GOT3 (cell line): ENCODE measurements around the gene CDH4.

ENCODE experiments used
- DNase-seq: peaks from one replicate; lab custom pipeline; 2025; ENCODE audit warnings: mixed read lengths; lab: John Stamatoyannopoulos, UW

The CDH4 gene

DNA sequence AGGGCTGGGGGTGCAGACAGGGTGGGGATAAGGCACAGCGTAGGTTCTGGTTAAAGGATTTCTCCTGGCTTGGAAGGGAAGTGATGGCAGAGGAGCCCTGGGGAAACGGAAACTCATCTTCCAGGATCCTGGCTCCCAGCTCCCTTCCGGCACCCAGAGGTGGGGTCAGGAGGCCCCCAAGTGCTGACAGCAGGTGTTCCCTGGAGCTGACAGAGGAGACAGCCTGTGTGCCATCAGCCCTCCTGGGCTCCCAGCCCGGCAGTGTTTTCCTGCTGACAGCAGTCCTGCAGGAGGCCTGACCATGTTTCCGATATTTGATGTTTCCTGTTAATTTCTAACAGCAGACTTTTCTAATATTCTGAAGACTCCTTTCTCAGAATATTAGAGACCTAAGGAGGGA, 536.3 kb downstream of the CDH4 start:
- DNase-seq = no peak

GRCh38 chr20:61789329-61789728, 537.3 kb downstream of the CDH4 start:
- DNase-seq = no peak

DNA sequence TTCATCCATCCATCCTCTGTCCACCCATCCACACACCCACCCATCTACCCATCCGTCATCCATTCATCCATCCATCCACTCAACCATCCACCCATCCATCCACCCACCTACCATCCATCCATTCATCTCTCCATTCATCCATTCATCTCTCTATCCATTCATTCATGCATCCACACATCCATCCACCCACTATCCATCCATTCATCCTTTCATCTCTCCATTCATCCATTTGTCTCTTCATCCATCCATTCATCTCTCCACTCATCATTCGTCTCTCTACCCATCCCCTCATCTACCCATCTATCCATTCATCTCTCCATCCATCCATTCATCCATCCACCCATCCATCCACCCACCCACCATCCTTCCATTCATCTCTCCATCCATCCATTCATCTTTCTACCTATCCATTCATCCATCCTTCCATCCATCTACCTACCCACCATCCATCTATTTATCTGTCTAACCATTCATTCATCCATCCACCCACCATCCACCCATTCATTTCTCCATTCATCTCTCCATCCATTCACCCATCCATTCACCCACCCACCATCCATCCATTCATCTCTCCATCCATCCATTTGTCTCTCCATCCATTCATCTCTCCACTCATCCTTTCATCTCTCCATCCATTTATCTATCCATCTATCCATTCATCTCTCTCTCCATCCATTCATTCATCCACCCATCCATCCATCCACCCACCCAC, 538.2 kb downstream of the CDH4 start:
- DNase-seq = no peak

GRCh38 chr20:61791995-61792394, 539.9 kb downstream of the CDH4 start:
- no peak for DNase-seq

DNA sequence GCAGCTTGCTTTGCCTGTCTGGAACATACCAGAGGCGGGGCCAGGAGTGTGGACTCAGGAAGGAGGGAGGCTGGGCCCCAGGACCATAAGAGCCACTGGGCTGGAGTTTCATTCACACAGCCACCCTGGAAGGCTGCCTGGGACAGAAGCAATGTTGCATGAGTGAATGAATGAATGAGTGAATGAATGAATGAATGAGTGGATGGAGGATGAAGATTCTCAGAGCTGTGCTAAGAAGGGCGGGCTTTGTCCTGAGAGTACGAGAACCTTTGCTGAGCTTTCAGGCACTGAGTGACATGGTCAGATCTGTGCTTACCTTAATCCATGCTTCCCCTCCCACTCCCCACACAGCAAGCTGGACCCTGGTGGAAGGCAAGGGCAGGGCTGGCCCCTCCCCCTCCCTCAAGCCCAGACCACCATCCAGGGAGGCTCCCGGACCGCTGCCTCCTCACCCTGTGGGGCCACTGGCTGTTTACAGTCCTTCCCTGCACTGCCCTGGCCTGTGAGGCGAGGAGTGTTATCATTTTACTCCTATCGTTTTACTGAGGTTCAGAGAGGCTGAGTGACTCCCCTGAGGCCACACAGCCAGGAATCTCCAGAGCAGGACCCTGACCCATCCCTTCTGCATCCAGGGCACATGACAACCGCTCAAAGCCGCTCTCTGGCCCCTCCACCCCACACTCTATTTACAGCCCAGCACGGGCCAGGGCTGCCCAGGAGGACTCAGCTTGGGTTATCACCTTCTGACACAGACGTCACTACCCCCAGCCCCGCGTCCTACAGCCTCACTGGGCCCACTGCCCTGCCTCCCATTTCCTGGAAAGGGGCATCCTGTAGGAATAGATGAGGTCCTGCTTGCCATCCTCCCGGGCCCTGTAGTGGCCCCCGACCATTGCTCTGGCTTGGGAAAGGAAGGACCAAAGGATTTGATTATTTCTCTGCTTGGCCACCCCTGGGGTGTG, 543.9 kb downstream of the CDH4 start:
- DNase-seq = no peak

GRCh38 chr20:61796738-61797137, 544.7 kb downstream of the CDH4 start:
- no peak for DNase-seq

DNA sequence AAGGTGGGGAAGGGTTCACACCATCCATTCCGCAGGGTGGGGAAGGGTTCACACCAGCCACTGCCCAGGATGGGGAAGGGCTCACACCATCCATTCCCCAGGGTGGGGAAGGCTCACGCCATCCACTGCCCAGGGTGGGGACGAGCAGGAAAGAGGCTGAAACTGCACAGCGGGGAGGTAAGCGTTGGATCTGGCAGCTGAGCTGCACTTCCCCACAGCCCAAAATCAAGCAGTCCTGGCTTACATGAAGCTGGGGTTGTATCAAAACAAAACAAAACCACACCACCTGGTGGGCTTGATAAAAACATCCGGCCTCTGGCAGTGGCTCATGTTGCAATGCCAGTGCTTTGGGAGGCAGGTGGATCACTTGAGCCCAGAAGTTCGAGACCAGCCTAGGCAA, 545.1 kb downstream of the CDH4 start:
- DNase-seq = no peak

DNA sequence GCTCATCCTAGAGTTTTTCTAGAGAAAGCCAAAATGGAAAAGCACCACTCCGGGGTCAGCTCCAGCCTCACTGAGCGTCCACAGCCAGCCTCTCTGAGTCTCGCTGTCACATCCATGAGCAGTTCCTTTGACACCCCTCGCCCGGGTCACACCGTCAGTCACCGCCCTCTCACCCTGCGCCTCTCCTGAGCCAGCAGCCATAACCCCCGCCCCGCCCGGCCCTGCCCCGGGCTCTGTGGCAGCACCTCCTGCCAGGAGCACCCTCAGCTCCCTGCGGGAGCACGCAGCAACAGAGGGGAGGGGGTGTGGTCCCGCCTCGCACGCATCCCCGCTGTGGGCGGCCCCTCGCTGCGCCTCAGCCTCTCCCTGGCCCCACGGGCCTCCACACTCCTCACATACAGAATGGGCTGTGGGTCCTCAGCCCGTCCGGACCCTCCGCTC, 545.9 kb downstream of the CDH4 start:
- DNase-seq = no peak

GRCh38 chr20:61798632-61799031, 546.6 kb downstream of the CDH4 start:
- no peak for DNase-seq

- no peak for DNase-seq
Measured at GRCh38 chr20:61799394-61799923, 547.4 kb downstream of the CDH4 start.

- no peak for DNase-seq
Measured at GRCh38 chr20:61799928-61800327, 547.9 kb downstream of the CDH4 start.

- no peak for DNase-seq
Measured at GRCh38 chr20:61800359-61801064, 548.5 kb downstream of the CDH4 start.

- no peak for DNase-seq
Measured at GRCh38 chr20:61801065-61801360, 549.0 kb downstream of the CDH4 start.

- DNase-seq = no peak
Measured at GRCh38 chr20:61801428-61801827, 549.4 kb downstream of the CDH4 start.

- DNase-seq = no peak
Measured at GRCh38 chr20:61801857-61802442, 549.9 kb downstream of the CDH4 start.

DNA sequence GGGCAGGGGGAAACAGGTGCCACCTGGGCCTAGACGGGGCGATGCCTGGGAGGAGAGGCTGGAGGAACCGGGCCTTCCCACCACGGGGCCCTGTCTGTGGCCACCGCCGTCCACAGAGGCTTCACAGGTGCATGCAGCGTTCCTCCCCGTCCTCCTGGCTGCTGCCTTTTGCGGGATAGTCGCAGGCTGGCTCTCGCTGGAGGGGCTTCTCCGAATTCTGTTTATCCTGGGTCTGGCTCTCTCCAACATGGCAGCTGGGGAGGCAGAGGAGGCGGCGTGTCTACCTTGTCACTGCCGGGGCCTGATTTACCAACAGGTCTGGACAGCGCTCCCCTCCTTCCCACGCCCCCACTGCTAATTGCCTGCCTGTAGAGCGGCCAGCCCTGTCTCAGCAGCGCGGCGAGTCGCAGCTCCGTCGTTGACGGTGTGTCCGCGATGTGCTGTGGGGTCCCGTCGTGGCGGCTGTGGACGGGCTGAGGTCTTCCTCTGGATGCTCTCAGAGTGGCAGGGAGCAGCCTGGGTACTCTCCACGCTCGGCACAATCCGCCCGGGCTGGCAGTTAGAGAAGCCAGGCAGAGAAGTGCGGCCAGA, 550.8 kb downstream of the CDH4 start:
- no peak for DNase-seq

- DNase-seq = no peak
Measured at GRCh38 chr20:61803416-61803914, 551.4 kb downstream of the CDH4 start.

DNA sequence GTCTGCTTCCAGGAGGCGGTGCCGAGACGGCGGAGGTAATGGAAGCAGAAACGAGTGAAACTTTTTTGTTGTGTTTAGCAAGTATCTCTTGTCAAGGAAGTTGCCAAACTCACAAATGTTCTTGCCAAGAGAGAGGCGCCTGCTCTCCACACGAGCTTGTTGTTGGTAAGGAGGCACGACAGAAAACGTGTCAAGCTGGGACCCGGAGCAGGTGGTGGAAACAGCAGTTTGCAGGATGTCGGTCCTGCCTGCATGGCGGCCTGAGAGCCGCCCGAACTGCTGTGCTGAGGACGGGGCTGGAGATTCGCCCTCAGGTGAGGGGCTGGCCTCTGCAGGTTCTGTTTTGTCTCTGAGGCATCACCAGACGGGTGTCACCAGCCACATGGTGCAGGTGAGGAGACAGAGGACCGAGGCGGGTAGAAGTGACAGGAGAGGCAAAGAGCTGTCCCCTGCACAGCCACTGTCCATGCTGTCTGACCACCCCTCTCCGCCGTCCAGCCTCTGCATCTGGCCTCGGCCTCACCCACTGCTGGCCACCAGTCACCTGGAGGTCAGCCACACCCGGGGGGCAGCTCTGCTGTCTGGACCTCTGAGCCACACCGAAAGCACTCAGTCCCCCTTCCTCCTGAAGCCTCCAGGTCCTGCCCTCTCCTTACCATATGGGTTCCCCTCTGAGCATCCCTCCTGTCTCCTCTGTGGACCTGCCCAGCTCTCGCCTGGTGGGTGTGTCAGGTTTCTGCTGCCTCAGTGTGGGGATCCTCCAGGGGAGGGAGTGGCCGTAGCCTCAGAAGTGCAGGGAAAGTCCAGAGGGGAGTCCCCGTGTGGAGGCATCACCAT, 552.1 kb downstream of the CDH4 start:
- DNase-seq = no peak

- no peak for DNase-seq
Measured at GRCh38 chr20:61804752-61805295, 552.8 kb downstream of the CDH4 start.

- DNase-seq = no peak
Measured at GRCh38 chr20:61805365-61805764, 553.3 kb downstream of the CDH4 start.
